ENCODE results near the gene P2RY2. TPM values are rescaled to one million over a fixed set of nuclear protein-coding genes. Genes with fewer than 3 reads are reported as not detected.
"Not testable (repeated sequence)": the region's sequence is repeated elsewhere in the genome, so short reads cannot be mapped to it uniquely, and the experiment has no call there.

Gene P2RY2
- total RNA-seq, 1 donor: 0.36 TPM

DNA sequence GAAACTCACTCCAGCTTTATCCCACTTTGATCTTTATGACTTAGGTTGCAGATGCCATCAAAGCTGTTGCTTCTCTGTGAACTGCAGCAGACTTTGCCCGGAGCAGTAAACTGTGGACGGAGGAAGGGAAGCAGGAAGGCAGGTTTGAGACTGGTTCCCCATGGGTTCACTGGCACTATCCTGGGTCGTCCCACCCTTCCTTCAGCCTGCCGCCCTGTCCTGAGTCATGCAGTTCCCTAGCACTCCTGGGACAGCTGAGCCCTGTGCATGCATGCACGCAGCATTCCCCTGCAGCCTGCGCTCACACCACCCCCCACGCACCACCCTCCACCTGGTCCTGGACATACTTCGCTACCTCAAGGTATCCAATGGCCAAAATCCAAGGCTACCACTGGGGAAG is 23.5 kb upstream of the P2RY2 start:
- peaks cover 7% of the 10 kb centered on the region for H3K4me1 ChIP-seq (ENCODE audit: insufficient read depth, low read length)
- no peaks in the 10 kb centered on the region for H4K20me1 ChIP-seq (ENCODE audit: insufficient read depth, low read length)
- DNase-seq (ENCODE audit: insufficient read length, low spot score, missing footprints): no peak
- no peak overlapping the region for H3K27ac ChIP-seq (ENCODE audit: low read depth, low read length)
- H3K79me2 ChIP-seq (ENCODE audit: insufficient read depth, low read length): no peaks in the 10 kb centered on the region
- H3K27me3 ChIP-seq (ENCODE audit: insufficient read depth, low read length): no peaks in the 10 kb centered on the region
- H3K9me3 ChIP-seq (ENCODE audit: low read depth, low read length): no peaks in the 10 kb centered on the region
- no peak overlapping the region for H2AFZ ChIP-seq (ENCODE audit: low read length)
- no peak overlapping the region for H3K4me3 ChIP-seq (ENCODE audit: insufficient read depth, low read length)
- H3K4me2 ChIP-seq (ENCODE audit: insufficient read depth, low read length): no peak overlapping the region
- H3K36me3 ChIP-seq (ENCODE audit: insufficient read depth, low read length): no peaks in the 10 kb centered on the region
- TF ChIP-seq, protein P1, sequence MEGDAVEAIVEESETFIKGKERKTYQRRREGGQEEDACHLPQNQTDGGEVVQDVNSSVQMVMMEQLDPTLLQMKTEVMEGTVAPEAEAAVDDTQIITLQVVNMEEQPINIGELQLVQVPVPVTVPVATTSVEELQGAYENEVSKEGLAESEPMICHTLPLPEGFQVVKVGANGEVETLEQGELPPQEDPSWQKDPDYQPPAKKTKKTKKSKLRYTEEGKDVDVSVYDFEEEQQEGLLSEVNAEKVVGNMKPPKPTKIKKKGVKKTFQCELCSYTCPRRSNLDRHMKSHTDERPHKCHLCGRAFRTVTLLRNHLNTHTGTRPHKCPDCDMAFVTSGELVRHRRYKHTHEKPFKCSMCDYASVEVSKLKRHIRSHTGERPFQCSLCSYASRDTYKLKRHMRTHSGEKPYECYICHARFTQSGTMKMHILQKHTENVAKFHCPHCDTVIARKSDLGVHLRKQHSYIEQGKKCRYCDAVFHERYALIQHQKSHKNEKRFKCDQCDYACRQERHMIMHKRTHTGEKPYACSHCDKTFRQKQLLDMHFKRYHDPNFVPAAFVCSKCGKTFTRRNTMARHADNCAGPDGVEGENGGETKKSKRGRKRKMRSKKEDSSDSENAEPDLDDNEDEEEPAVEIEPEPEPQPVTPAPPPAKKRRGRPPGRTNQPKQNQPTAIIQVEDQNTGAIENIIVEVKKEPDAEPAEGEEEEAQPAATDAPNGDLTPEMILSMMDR (IDR thresholded peaks at IDR 0.05; ENCODE audit: extremely low read depth, low read depth, low read length): no peak

DNA sequence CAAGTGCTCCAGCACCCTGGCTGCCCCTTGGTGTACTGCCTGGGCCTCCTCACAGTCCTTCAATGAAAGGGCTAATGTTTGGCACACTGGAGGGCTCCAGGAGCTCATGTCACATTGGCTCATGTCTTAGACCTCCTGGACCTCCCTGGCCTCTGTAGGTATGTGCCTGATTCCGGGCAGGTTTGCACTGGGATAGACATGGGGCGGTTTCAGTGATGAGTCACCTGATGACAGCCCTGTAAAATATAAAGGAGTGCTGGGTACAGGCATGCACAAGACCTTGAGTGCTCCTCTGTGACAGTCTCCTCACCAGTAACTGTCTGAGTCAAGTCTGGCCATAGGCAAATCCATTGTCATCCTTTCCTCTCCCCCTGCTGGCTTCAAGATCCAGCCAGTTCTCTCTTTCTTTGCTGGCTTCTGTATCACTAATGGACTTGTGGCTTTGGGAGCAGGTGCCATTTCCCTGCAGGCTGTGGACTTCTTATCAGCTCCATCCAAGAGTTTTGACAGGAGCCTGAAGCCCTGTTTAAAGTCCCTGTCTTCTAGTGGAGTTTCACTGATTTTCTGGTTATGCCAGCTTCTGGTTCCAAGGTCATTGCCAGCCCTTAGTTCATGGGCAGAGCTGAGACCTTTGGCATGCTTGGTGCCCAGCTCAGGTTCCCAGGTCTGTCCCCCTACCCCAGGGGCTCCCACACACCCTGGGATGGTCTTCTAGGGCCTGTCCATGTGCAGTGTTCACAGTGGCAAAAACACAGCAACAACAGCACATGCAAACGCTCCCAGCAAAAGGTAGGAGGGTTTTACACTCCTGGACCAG is 22.7 kb upstream of the P2RY2 start:
- H3K4me1 ChIP-seq (ENCODE audit: insufficient read depth, low read length): peaks cover 7% of the 10 kb centered on the region

DNA sequence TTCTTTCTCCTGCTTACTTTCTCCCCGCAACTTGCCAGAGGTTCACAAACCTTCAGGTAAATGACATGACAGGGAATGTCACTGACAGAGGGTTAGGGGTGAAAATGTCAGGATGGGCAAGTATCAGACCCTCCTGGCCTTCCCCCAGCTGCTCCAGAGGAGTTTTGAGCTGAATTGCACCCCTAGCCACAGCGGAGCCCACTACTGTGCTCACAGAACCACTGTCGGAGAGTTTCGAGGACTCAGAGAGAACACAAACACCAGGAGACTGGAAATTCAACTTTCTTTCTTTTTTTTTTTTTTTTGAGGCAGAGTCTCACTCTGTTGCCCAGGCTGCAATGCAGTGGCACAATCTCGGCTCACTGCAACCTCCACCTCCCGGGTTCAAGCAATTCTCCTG is 21.5 kb upstream of the P2RY2 start:
- H3K9me3 ChIP-seq (ENCODE audit: low read depth, low read length): no peaks in the 10 kb centered on the region
- no peaks in the 10 kb centered on the region for H3K27me3 ChIP-seq (ENCODE audit: insufficient read depth, low read length)
- H3K79me2 ChIP-seq (ENCODE audit: insufficient read depth, low read length): no peaks in the 10 kb centered on the region
- DNase-seq (ENCODE audit: insufficient read length, low spot score, missing footprints): no peak
- H4K20me1 ChIP-seq (ENCODE audit: insufficient read depth, low read length): no peaks in the 10 kb centered on the region
- no peak overlapping the region for H3K4me3 ChIP-seq (ENCODE audit: insufficient read depth, low read length)
- no peak overlapping the region for H3K27ac ChIP-seq (ENCODE audit: low read depth, low read length)
- TF ChIP-seq, protein P1 (IDR thresholded peaks at IDR 0.05; ENCODE audit: extremely low read depth, low read depth, low read length): no peak
- H3K36me3 ChIP-seq (ENCODE audit: insufficient read depth, low read length): no peaks in the 10 kb centered on the region
- peaks cover 7% of the 10 kb centered on the region for H3K4me1 ChIP-seq (ENCODE audit: insufficient read depth, low read length)
- no peak overlapping the region for H3K4me2 ChIP-seq (ENCODE audit: insufficient read depth, low read length)
- no peak overlapping the region for H2AFZ ChIP-seq (ENCODE audit: low read length)

More for the DNA sequence above, 22.7 kb upstream of the P2RY2 start:
- Histone ChIP-seq H3K79me2 (ENCODE audit: insufficient read depth, low read length) (no peaks in the 10 kb centered on the region), H3K27me3 (ENCODE audit: insufficient read depth, low read length) (no peaks in the 10 kb centered on the region), H3K27ac (ENCODE audit: low read depth, low read length) (no peak overlapping the region), H3K36me3 (ENCODE audit: insufficient read depth, low read length) (no peaks in the 10 kb centered on the region), H3K4me2 (ENCODE audit: insufficient read depth, low read length) (no peak overlapping the region), H4K20me1 (ENCODE audit: insufficient read depth, low read length) (no peaks in the 10 kb centered on the region), H2AFZ (ENCODE audit: low read length) (no peak overlapping the region), H3K4me3 (ENCODE audit: insufficient read depth, low read length) (no peak overlapping the region), H3K9me3 (ENCODE audit: low read depth, low read length) (no peaks in the 10 kb centered on the region)
- TF ChIP-seq, protein P1 (IDR thresholded peaks at IDR 0.05; ENCODE audit: extremely low read depth, low read depth, low read length): no peak
- DNase-seq (ENCODE audit: insufficient read length, low spot score, missing footprints): no peak

DNA sequence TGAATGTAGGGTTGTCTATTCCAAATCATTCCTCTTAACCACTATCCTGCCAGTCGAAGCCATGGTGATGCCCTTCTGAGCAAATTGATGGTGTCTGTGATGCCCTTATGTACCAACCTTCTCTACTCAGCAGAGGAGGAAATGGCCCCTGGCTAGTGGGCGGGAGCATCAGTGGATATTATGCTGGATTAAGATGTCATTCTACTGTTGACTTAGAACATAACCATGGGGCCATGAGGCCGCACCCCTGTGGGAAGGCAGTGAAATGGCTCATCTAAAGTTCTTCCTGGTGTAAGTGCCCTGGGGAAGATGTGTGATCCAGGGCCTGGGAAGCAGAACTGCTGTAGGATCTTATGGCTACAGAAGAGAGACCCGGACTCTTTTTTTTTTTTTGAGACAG is 20.7 kb upstream of the P2RY2 start:
- Histone ChIP-seq H3K4me1 (ENCODE audit: insufficient read depth, low read length) (peaks cover 7% of the 10 kb centered on the region), H3K27ac (ENCODE audit: low read depth, low read length) (no peak overlapping the region), H3K36me3 (ENCODE audit: insufficient read depth, low read length) (no peaks in the 10 kb centered on the region), H3K4me3 (ENCODE audit: insufficient read depth, low read length) (no peak overlapping the region), H2AFZ (ENCODE audit: low read length) (no peak overlapping the region), H3K79me2 (ENCODE audit: insufficient read depth, low read length) (no peaks in the 10 kb centered on the region), H3K9me3 (ENCODE audit: low read depth, low read length) (no peaks in the 10 kb centered on the region), H3K4me2 (ENCODE audit: insufficient read depth, low read length) (no peak overlapping the region), H3K27me3 (ENCODE audit: insufficient read depth, low read length) (no peaks in the 10 kb centered on the region), H4K20me1 (ENCODE audit: insufficient read depth, low read length) (no peaks in the 10 kb centered on the region)
- TF ChIP-seq, protein P1 (IDR thresholded peaks at IDR 0.05; ENCODE audit: extremely low read depth, low read depth, low read length): no peak
- no peak for DNase-seq (ENCODE audit: insufficient read length, low spot score, missing footprints)

DNA sequence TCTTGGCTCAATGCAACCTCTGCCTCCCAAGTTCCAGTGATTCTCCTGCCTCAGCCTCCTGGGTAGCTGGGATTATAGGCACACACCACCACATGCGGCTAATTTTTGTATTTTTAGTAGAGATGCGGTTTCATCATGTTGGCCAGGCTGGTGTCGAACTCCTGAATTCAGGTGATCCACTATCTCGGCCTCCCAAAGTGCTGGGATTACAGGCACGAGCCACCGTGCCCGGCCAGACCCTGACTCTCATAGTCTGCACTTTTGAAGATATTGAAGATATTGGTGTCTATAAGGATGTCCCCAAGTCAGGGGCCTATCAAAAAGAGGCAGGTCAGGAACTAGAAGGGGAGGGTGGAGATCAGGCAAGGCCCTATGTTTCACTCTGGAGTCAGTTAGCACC is 20.3 kb upstream of the P2RY2 start:
- not testable (repeated sequence) for H3K36me3 ChIP-seq (ENCODE audit: insufficient read depth, low read length); H3K4me2 ChIP-seq (ENCODE audit: insufficient read depth, low read length); DNase-seq (ENCODE audit: insufficient read length, low spot score, missing footprints); H3K27me3 ChIP-seq (ENCODE audit: insufficient read depth, low read length); H3K4me3 ChIP-seq (ENCODE audit: insufficient read depth, low read length); H2AFZ ChIP-seq (ENCODE audit: low read length); H3K79me2 ChIP-seq (ENCODE audit: insufficient read depth, low read length); H3K9me3 ChIP-seq (ENCODE audit: low read depth, low read length); H3K4me1 ChIP-seq (ENCODE audit: insufficient read depth, low read length); H4K20me1 ChIP-seq (ENCODE audit: insufficient read depth, low read length); H3K27ac ChIP-seq (ENCODE audit: low read depth, low read length)
